HG02884 (cell line): ENCODE data around the gene FRMD4A.
"Not testable (repeated sequence)": the region's sequence is repeated elsewhere in the genome, so short reads cannot be mapped to it uniquely, and the experiment has no call there.

ENCODE experiments used
- ATAC-seq: cut with Tn5 transposase; IDR thresholded peaks from one replicate; pipeline ENCODE4 v1.9.1; 2021; ENCODE audit warnings: mild to moderate bottlenecking, moderate library complexity; ENCODE audit not compliant: unreplicated experiment

Gene FRMD4A

DNA sequence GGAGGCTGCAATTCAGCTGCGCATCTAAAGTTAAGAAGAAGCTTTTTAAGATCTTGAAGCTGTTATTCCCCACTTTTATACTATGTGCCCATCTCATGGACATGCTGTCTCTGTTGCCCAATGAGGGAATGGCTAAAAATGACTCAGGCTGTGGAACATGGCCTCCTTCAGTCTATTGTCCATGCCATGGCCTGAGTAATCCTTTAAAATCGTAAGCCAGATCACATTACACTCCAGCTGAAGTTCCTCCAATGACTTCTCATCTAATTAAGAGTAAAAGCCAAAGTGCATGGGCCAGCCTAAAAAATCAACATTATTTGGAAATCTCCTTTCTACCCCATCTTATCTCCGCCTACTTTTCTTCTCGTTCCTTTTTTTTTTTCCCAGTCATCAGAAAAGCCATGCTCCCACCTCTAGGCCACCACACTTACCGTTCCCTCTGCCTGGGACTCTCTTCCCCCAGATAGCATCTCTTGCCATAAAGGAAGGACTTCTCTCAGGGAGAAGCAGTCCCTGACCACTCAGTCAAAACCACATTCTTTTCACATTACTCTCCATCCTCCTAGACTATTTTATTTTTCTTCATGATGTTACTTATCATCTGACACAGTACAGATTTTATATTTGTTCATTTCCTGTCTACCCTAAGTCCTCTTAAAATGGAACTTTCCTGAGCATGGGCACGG is 406.5 kb downstream of the FRMD4A start:
- ATAC-seq = no peak

DNA sequence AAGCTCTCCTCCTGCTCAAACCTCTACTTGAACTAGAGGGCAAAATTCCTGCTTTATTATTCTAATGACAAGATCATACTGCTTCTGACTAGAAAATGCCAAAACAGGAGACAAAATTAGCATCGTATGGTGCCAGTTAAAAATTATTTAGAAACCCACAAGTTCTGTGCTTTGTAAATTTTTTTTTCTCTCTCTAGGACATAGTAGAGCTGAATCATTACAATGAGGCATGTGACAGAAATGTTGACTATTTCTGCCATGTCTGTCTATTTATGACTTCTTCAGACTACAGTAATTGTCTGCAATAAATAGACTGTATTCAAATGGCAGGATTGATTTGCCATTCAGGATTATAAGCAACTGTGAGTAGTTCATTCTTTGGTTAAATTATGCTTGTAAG is 408.1 kb downstream of the FRMD4A start:
- no peak for ATAC-seq

DNA sequence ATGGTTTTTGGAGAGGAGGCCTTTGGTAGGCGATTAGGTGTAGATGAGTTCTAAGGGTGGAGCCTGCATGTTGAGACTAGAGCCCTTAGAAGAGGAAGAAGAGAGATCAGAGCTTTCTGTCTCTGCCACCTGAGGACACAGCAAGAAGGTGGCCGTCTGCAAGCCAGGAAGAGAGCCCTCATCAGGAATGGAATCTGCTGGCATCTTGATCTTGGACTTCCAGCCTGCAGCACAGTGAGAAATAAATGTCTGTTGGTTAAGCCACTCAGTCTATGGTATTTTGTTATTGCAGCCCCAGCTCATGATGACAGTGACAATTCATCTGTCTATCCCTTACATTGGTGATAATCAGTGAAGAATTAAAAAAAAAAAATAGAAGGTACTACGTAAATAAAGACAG is 408.8 kb downstream of the FRMD4A start:
- ATAC-seq = no peak

DNA sequence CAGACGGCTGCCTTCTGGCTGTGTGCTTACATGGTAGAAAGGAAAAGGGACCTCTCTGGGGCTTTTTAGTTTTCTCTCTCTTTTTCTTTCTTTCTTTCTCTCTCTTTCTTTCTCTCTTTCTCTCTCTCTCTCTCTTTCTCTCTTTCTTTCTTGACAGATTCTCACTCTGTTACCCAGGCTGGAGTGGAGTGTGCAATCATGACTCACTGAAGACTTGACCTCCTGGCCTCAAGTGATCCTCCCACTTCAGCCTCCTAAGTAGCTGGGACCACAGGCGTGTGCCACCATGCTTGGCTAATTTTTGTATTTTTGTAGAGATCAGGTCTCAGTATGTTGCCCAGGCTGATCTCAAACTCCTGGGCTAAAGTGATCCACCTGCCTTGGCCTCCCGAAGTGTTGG is 409.6 kb downstream of the FRMD4A start:
- not testable (repeated sequence) for ATAC-seq

DNA sequence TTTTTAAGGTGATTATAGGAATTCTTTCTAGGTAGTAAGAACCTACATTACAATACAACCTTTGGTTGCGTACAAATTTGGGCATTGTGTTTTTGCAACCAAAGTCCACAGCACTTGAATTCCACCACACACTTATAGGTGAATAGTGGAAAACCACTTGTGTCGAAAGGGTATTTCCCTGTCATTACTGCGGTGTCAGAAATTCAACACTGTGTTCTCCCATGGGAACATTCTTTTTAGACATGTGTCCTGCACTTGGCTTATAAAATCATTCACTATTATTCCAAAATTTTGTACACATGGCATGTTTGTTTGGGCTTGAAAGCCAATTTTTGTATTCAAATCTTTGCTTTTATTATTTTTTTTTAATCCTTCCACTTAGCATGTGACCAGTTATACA is 410.3 kb downstream of the FRMD4A start:
- no peak for ATAC-seq

DNA sequence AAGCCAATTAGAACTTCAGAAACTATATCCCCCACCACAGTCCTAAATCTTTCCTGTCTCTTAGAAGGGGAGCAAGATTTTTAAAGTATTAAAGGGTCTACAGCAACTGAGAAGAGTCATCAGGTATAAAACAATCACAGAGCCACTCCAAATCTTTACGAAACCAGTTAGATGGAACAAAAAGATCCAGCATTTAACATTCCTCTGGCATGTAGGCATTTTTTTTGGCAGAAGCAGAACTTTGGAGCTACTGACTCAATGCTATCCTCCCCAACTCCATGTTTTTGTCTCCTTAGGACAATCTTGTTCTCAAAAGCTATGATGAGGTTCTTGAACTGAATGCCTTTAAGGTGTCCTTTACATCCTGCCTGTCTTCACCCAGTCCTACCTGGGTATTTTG is 410.7 kb downstream of the FRMD4A start:
- ATAC-seq = no peak

DNA sequence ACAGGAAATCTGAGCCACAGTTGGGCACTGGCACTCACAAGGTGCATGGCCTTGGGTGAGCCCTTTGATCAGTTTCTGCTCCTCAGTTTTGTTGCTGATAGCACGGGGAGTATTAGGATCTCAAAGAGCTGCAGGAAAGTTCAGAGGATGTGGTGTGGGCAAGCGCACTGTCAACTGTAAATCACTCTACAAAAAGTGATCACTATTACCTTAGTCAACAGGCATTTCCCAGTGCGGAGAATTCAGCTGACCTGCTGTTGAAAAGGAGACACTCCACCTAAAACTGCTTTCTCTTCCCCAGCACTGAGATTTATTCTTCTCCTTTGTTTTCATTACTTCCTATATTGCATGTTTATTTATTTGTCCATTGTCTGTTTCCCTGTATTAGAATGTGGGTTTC is 412.9 kb downstream of the FRMD4A start:
- ATAC-seq = no peak

DNA sequence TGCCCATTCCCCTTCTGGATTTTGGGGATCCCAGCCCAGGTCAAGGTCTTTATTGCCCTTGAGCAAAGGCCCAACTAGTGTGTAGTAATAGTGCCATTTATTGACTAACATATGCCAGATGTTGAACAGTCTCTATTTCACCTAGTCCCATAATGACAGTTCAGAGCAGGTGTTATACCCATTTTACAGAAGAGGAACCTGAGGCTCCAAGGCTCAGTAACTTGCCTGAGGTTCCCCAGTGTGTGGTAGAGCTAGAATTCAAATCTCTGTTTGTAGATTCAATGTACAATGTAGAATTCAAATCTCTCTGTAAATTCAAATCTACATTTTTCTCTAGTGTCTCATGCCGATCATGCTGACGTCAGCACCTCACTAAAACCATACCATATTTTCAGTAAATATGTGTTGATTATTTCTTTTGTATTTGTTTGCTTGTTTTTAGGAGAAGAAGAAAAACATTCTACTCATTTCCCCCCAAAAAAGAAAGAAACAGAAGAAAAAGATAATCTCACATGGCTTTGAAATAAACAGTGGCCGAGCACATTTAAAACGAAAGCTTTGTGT is 414.3 kb downstream of the FRMD4A start:
- no peak for ATAC-seq

DNA sequence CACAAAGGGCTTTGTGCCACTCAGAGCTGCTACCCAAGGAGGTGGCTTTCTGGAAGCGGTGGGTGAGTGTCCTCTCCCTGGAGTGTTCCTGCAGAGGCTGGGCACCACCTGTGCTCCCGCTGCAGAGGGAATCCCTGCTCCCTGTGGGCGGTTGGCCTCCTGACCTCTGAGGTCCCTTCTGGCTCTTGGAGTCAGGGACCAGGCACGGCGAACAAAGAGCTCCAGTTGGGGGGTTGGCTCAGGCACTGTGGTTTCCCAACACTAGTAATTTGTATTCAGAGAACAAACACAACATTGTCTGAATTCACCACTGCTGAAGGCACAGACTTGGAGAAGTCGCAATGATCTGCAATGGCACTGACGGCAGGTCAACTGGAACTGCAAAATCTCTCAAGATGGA is 415.0 kb downstream of the FRMD4A start:
- ATAC-seq = no peak

DNA sequence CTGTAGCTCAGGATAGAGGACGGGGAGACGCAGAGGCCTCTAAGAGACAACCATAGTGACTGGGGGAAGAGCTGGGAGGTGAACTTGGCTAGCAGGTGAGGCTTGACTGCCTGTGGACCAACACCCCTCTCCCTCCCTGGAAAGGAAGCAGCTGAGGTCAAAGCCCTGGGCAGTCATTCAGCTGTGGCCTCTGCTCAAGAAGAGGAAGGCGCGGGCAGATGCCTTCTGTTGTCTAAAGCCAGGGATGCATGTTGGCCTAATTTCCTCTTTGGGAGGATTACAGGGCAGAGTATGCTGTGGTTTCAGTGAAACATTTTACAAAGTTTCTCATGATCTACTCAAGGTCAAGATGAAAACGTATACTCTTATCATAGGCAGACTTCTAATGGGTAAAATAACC is 416.8 kb downstream of the FRMD4A start:
- ATAC-seq = no peak

DNA sequence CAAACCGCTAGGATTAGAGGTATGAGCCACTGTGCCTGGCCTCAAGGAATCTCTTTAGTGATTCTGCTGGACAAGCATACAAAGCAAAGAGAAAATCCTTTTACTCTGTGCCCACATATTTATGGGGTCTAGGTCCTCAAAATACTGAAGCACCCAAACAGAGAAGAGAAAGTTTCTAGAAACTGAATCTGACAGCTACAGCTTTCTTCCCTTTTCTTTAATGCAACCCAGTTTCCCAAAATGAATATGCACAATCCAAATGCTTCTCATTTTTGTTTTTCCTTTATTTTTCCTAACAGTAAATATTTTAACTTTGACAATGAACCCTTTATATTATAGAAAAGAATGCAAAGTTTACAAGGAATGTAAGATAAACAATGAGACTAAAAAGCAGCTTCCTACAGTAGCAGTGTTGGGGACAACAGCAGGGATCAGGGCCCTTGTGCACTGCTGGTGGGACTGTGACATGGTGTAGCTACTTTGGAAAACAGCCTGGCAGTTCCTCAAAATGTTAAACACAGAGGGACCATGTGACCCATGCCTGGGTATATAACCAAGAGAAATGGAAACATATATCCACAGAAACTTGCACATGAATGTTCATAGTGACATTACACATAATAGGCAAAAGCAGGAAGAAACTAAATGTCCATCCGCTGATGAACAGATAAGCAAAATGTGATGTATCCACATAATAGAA is 418.8 kb downstream of the FRMD4A start:
- no peak for ATAC-seq

DNA sequence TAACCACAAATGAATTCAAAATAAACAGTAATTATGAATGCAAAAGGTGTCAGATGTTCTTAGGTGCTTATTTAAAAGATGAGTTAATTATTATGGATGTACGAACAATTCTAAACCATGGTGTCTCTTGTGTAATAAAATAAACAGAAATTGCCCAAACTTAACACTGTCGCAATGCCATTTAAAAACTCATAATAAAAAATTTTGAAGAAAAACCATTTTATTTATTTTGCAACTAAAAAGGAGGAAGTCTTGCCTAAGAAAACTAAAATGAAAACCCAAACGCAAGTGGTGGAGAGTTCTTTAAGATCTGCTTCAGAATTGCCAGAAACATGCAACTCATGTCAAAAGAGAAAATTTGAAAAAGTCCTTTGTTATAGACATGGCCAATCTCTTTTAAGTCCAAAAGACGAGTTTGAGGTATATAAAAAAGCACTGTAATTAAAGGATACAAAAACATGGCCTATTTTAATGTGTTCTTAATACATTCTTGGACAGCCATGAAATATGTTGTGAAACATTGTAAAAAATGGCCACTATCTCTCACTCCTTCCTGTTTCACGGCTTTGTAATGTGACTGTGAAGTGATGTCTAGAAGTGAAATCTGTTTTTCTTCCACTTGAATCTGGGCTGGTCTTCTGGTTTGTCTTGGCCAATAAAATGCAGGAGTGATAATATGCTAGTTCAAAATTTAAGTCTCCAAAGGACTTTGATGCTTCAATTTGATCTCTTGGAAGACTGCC is 421.0 kb downstream of the FRMD4A start:
- ATAC-seq = no peak

DNA sequence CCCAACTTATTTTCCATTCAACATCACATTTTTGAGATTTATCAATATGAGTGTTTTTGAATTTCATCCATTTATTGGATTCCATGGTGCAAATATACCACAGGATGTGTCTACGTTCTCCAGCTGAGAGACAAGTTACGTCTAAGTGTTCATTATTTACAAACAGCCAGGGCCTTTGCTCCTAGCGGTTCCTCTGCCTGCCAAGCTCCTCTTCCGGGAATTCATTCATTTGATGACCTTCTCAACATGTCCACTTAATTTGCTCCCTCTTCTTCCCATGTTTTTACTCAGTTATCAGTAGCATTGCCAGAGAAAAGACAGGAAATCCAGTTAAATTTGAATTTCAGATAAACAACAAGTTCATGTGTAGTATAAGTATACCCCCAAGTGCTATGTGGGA is 422.2 kb downstream of the FRMD4A start:
- ATAC-seq = no peak

DNA sequence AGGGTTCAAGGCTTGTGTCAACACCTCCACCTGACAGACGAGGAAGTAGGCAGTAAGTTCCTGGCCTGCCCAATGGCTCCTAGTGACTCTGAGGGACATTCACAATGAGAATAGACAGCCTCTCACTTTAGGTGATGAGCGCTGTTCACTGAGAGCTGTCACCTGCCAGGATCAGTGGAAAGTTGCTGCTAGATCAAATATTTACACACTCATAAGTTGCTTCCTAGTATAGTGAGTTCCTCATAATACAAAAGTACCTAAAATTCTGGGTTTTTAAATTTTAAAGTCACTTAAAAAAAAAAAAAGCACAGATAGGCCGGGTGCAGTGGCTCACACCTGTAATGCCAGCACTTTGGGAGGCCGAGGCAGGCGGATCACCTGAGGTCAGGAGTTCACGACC is 423.2 kb downstream of the FRMD4A start:
- ATAC-seq = no peak

DNA sequence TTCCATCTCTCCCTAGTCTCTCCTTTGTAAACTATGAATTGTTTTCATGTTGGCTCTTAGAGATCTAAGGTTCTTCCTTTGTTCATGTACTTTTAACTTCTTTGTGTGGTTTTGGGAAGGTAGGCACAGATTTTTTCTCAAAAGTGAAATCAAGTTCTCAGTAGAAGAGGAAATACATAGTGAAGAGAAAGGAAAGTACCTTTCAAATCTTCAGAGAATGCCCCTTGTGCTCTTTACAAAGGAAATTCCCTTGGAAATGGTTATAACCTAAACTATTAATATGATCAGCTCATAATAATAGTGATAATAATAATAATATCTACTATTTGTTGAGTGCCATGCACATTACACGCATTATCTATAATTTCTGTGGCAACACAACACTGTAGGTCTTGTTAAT is 425.4 kb downstream of the FRMD4A start:
- ATAC-seq = no peak

DNA sequence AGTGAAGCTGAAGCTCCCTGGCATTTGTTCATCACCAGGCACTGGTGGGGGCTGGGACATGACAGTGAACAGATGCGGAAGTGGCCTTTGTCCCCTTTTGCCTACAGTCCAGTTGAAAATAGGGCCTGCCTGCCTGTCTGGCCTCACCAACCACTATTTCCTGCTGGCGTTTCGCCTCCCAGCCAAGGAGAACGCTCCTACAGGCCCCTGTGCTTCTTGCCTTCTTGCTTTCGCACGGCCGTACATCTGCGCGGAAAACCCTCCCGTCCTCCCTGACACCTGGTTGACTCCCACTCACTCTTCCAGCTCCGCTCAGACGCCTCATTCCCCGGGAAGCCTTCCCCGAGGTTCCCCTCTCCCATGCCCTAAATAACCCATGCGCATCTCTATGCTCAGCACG is 426.7 kb downstream of the FRMD4A start:
- ATAC-seq = no peak

DNA sequence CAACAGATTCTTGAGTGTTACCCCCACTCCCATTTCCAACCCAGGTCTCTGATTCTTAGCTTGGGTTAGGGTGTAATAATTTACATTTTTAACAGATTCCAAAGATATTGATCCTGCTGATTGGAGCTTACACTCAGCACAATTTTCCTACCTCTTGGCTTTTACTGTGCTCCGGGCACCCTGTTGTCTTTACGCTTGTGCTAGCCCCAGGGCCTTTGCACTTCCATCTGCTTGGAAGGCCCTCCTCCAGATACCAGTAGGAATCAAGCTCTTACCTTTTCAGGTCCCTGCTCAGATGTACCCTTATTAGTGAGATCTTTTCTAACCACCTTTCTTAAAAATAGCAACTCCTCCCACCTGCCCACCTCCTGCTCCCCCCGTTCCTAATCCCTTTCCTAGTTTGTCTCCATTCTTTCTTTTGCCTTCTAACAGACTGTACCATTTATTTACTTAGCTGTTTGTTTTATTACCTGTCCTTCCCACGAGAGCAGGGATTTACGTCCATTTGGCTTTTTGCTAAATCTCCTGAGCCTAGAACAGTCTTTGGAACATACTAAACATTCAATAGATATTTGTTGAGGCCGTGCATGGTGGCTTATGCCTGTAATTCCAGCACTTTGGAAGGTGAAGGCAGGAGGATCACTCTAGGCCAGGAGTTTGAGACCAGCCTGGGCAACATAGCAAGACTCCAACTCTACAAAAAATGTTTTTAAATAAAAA is 427.7 kb downstream of the FRMD4A start:
- ATAC-seq = no peak

DNA sequence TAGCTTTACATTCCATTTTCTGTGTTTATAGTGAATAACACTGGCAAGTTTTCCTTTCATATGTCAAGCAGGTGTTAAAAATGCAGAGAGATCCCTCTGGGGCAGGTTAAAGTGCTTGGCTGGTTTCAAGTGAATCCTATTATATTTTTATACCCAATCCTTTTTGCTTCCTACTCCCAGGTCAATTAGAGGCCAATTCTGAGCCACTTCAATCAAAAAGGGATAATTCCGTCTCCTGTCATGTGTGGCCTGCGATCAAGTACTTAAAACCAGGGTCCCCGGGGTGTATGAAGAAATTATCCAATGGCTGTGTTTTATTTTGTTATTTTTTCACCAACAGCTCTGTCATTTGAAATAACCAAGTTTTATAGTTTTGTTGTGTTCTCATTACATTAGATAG is 430.8 kb downstream of the FRMD4A start:
- no peak for ATAC-seq

DNA sequence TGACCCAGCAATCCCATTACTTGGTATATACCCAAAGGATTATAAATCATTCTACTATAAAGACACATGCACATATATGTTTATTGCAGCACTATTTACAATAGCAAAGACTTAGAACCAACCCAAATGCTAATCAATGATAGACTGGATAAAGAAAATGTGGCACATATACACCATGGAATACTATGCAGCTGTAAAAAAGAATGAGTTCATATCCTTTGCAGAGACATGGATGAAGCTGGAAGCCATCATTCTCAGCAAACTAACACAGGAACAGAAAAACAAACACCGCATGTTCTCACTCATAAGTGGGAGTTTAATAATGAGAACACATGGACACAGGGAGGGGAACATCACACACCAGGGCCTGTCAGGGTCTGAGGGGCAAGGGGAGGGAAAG is 434.6 kb downstream of the FRMD4A start:
- not testable (repeated sequence) for ATAC-seq

DNA sequence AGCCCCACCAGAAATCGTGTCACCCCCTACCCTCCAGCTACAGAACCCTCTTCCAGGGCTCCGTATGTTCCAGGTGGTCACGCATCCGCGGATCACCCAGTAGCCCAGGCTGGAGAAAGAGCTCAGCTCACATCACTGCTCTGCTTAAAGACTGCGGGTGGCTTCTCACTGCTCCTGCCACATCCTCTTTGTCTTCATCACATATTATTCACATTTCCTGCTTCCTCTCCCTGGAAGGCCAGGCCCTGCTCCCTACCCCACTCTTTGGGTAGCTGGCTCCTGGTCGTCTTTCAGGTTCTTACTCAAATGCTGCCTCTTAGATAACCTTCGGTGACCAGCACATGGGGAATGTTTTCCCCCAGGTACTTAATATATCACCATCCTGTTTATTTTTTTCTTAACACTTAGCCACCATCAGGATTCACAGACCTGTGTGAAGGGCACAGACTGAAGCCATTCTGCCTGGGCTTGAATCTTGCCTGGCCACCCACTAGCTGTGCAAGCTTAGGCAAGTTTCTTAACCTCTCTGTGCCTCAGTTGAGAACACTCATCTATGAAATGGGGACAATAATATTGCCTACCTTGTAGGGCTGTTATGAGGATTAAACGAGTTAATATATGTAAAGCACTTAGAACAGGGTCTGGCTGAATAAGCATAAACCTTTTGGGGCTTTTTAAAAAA is 436.2 kb downstream of the FRMD4A start:
- ATAC-seq = no peak

DNA sequence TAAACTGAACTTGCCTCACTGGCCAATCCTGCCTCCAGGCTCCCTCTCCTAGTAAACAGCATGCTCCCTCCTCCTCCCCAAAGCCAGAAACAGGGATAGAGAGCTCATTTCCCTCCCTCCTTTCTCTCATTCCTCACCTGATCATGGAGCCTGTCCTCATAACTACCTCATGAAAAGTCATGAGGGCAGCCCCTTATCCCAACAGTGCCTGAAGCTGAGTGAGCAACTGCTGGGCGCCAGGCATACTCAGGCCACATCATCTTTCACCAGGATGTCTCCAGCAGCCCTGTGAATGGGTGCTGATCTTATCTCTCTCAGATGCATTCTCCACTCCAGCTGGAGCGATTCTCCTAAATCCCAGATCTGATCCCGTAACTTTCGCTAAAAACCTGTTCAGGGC is 436.8 kb downstream of the FRMD4A start:
- ATAC-seq = no peak
